Smooth muscle cell (in vitro differentiated cells): ENCODE results near the gene SLC10A3. TPM values are rescaled to one million over a fixed set of nuclear protein-coding genes. Genes with fewer than 3 reads are reported as not detected.

ENCODE experiments used
- DNase-seq: peaks from one replicate; lab custom pipeline; 2025; ENCODE audit not compliant: unreplicated experiment; lab: John Stamatoyannopoulos, UW
- H2AFZ ChIP-seq: fragments of 200-600 bp; sonication (generic); 2 replicates; pipeline ENCODE4 v1.6.0; 2016; ENCODE audit warnings: antibody characterized with exemption, low read depth, mild to moderate bottlenecking
- H3F3A ChIP-seq: fragments of 200-600 bp; sonication (generic); 2 replicates; pipeline ENCODE4 v1.6.0; 2017; ENCODE audit warnings: antibody characterized with exemption, low read depth
- H3K27ac ChIP-seq: fragments of 200-600 bp; sonication (generic); 2 replicates; pipeline ENCODE4 v1.5.1; 2016; ENCODE audit warnings: low read depth, mild to moderate bottlenecking
- H3K27me3 ChIP-seq: fragments of 200-600 bp; sonication (generic); 2 replicates; pipeline ENCODE4 v1.6.1; 2016; ENCODE audit warnings: low read depth, mild to moderate bottlenecking
- H3K36me3 ChIP-seq: fragments of 200-600 bp; sonication (generic); 2 replicates; pipeline ENCODE4 v1.5.1; 2016; ENCODE audit warnings: low read depth
- H3K4me1 ChIP-seq: fragments of 200-600 bp; sonication (generic); 2 replicates; pipeline ENCODE4 v1.5.1; 2016; ENCODE audit warnings: low read depth
- H3K4me2 ChIP-seq: fragments of 200-600 bp; sonication (generic); 2 replicates; pipeline ENCODE4 v1.6.0; 2016; ENCODE audit warnings: mild to moderate bottlenecking
- H3K4me3 ChIP-seq: fragments of 200-600 bp; sonication (generic); 2 replicates; pipeline ENCODE4 v1.5.1; 2016; ENCODE audit warnings: mild to moderate bottlenecking
- H3K79me2 ChIP-seq: fragments of 200-600 bp; sonication (generic); 2 replicates; pipeline ENCODE4 v1.6.0; 2016; ENCODE audit warnings: low read depth, mild to moderate bottlenecking
- H3K9ac ChIP-seq: fragments of 200-600 bp; sonication (generic); 2 replicates; pipeline ENCODE4 v1.6.0; 2016; ENCODE audit warnings: low read depth
- H3K9me3 ChIP-seq: fragments of 200-600 bp; sonication (generic); replicated peaks from 2 replicates; pipeline ENCODE4 v1.5.1; 2016; ENCODE audit warnings: low read depth
- H4K20me1 ChIP-seq: fragments of 200-600 bp; sonication (generic); 2 replicates; pipeline ENCODE4 v1.6.0; 2016; ENCODE audit warnings: low read depth
- WGBS: methylation state at CpG from one replicate; pipeline ENCODE4 v1.1.7; 2016; ENCODE audit warnings: low lambda C conversion rate; 5-methylcytosine and 5-hydroxymethylcytosine counted together
- polyA plus RNA-seq: library from polyadenylated mRNA; unstranded; fragments of >200 nt; fragmentation: Nextera tagmentation; extraction: Ambion mirVana; gene quantifications from 2 replicates; pipeline ENCODE4 v1.2.1, GENCODE V29; 2016
- total RNA-seq: library from RNA; depleted of rRNA; stranded (reverse); fragments of >200 nt; gene quantifications from 2 replicates; pipeline ENCODE4 v1.2.3, GENCODE V29; 2014
- TF ChIP-seq, protein P1 (sequence below): fragments of 200-600 bp; sonication (generic); IDR thresholded peaks from 2 replicates; pipeline ENCODE4 v1.5.1; 2017; ENCODE audit warnings: borderline replicate concordance, mild to moderate bottlenecking, antibody characterized with exemption; ENCODE audit not compliant: insufficient read depth, poor library complexity, severe bottlenecking

The SLC10A3 gene
- total and polyA plus RNA-seq, 2 experiments from 2014 or later, result 34.7 to 52.1 TPM

DNA sequence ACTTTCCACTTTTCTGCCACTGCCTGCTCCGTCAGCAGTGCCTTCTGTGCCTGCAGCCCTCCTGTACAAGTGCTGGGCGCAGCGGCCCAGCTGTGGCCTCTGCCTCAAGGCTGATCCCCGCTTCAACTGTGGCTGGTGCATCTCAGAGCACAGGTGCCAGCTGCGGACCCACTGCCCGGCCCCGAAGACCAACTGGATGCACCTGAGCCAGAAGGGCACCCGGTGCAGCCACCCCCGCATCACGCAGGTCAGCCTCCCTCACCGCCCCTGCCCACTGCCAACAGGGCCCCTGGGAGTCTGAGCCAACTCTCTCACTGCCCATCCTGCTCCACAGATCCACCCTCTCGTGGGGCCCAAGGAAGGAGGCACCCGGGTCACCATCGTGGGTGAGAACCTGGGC is 24.8 kb downstream of the SLC10A3 start:
- Histone ChIP-seq H3K4me3 (no peak overlapping the region), H3K36me3 (no peaks in the 10 kb centered on the region), H3K9ac (no peak overlapping the region), H3K27me3 (no peaks in the 10 kb centered on the region), H3K4me2 (no peak overlapping the region), H3F3A (no peaks in the 10 kb centered on the region), H4K20me1 (peaks cover 64% of the 10 kb centered on the region), H2AFZ (no peak overlapping the region), H3K9me3 (no peaks in the 10 kb centered on the region), H3K4me1 (no peaks in the 10 kb centered on the region), H3K79me2 (peaks cover 13% of the 10 kb centered on the region), H3K27ac (no peak overlapping the region)
- WGBS, result 90% methylated on average over 13 of the region's 14 CpGs
- TF ChIP-seq, protein P1, sequence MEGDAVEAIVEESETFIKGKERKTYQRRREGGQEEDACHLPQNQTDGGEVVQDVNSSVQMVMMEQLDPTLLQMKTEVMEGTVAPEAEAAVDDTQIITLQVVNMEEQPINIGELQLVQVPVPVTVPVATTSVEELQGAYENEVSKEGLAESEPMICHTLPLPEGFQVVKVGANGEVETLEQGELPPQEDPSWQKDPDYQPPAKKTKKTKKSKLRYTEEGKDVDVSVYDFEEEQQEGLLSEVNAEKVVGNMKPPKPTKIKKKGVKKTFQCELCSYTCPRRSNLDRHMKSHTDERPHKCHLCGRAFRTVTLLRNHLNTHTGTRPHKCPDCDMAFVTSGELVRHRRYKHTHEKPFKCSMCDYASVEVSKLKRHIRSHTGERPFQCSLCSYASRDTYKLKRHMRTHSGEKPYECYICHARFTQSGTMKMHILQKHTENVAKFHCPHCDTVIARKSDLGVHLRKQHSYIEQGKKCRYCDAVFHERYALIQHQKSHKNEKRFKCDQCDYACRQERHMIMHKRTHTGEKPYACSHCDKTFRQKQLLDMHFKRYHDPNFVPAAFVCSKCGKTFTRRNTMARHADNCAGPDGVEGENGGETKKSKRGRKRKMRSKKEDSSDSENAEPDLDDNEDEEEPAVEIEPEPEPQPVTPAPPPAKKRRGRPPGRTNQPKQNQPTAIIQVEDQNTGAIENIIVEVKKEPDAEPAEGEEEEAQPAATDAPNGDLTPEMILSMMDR, result no peak
- no peak for DNase-seq

DNA sequence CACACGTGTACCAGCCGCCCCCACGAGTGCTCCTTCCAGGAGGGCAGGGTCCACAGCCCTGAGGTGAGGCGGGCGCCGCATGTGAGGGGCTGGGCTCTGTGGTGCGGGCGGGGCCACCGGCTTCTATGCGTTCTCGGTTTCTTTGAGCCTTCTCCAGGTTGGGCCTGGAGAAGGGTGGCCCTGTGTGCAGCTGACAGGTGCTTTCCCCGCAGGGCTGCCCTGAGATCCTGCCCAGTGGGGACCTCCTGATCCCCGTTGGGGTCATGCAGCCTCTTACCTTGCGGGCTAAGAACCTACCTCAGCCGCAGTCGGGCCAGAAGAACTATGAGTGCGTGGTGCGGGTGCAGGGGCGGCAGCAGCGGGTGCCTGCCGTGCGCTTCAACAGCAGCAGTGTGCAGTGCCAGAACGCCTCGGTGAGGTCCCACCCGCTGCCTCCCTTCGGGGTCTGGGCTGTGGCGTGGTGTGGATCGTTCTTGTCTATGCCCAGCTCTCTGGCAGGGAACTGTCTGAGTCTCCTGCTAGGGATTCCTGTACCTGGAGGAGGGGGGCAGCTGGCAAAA is 25.5 kb downstream of the SLC10A3 start:
- H3F3A ChIP-seq, result no peaks in the 10 kb centered on the region
- H3K9me3 ChIP-seq, result no peaks in the 10 kb centered on the region
- 93% methylated on average over 28 of the region's 28 CpGs for WGBS
- H2AFZ ChIP-seq, result no peak overlapping the region
- H3K4me3 ChIP-seq, result no peak overlapping the region
- H3K27ac ChIP-seq, result no peak overlapping the region
- H3K27me3 ChIP-seq, result no peaks in the 10 kb centered on the region
- no peak for DNase-seq
- H3K9ac ChIP-seq, result no peak overlapping the region
- TF ChIP-seq, protein P1, result no peak
- peaks cover 21% of the 10 kb centered on the region for H3K79me2 ChIP-seq
- no peaks in the 10 kb centered on the region for H3K36me3 ChIP-seq
- H3K4me2 ChIP-seq, result no peak overlapping the region
- H3K4me1 ChIP-seq, result no peaks in the 10 kb centered on the region
- H4K20me1 ChIP-seq, result peaks cover 66% of the 10 kb centered on the region

GRCh38 chrX:154463611-154464220 is 26.7 kb downstream of the SLC10A3 start:
- TF ChIP-seq, protein P1, result no peak
- Histone ChIP-seq H3K4me1 (peaks cover 6% of the 10 kb centered on the region), H3K79me2 (peaks cover 32% of the 10 kb centered on the region), H3F3A (no peaks in the 10 kb centered on the region), H3K27ac (no peak overlapping the region), H4K20me1 (peaks cover 61% of the 10 kb centered on the region), H3K4me2 (no peak overlapping the region), H2AFZ (no peak overlapping the region), H3K4me3 (no peak overlapping the region), H3K27me3 (no peaks in the 10 kb centered on the region), H3K9me3 (no peaks in the 10 kb centered on the region), H3K36me3 (no peaks in the 10 kb centered on the region), H3K9ac (no peak overlapping the region)
- no peak for DNase-seq
- 93% methylated on average over 30 of the region's 36 CpGs for WGBS

GRCh38 chrX:154462396-154462795 is 28.0 kb downstream of the SLC10A3 start:
- TF ChIP-seq, protein P1, result no peak
- Histone ChIP-seq H2AFZ (no peak overlapping the region), H3K9me3 (no peaks in the 10 kb centered on the region), H3K9ac (no peak overlapping the region), H3K79me2 (peaks cover 37% of the 10 kb centered on the region), H4K20me1 (peaks cover 61% of the 10 kb centered on the region), H3K4me3 (no peak overlapping the region), H3K4me2 (no peak overlapping the region), H3K36me3 (no peaks in the 10 kb centered on the region), H3K27me3 (no peaks in the 10 kb centered on the region), H3F3A (no peaks in the 10 kb centered on the region), H3K27ac (no peak overlapping the region), H3K4me1 (peaks cover 6% of the 10 kb centered on the region)
- 88% methylated on average over 8 of the region's 8 CpGs for WGBS
- DNase-seq, result no peak
